PC-3 (cell line): ENCODE results near the gene CA6. TPM values are rescaled to one million over a fixed set of nuclear protein-coding genes. Genes with fewer than 3 reads are reported as not detected.

ENCODE experiments used
- ATAC-seq: fragments of 200-7000 bp; cut with Tn5 transposase; 2 replicates; pipeline ENCODE4 v1.9.1; 2020; ENCODE audit warnings: mild to moderate bottlenecking, moderate library complexity
- BruUV-seq: library from RNA; stranded (reverse); fragments of 400-500 nt; replicated peaks from 2 replicates; lab custom pipeline; 2021; lab: Mats Ljungman, UMichigan
- CTCF ChIA-PET: fragments of 300-600 bp; sonication (Branson Sonifier 250); formaldehyde crosslinking; loops from one replicate; lab custom pipeline; 2022; ENCODE audit warnings: antibody characterized with exemption; lab: Charles Lee
- POLR2A ChIA-PET: fragments of 300-600 bp; sonication (Branson Sonifier 250); formaldehyde crosslinking; loops from one replicate; lab custom pipeline; 2022; ENCODE audit warnings: antibody characterized with exemption; ENCODE audit not compliant: unreplicated experiment; lab: Charles Lee
- DNase-seq: peaks from one replicate; pipeline ENCODE4 v3.0.0-alpha.2; 2015
- H2AFZ ChIP-seq: fragments of 300-600 bp; sonication (generic); 2 replicates; pipeline ENCODE4 v1.6.0; 2016; ENCODE audit warnings: antibody characterized with exemption, low read length
- H3F3A ChIP-seq: fragments of 300-600 bp; sonication (generic); one replicate; pipeline ENCODE4 v1.6.0; 2017; ENCODE audit warnings: antibody characterized with exemption, low read length, control low read depth, mild to moderate bottlenecking; ENCODE audit not compliant: unreplicated experiment
- H3K27ac ChIP-seq: fragments of 300-600 bp; sonication (generic); 2 replicates; pipeline ENCODE4 v1.5.1; 2016; ENCODE audit warnings: mild to moderate bottlenecking, low read length
- H3K27me3 ChIP-seq: fragments of 300-600 bp; sonication (generic); 2 replicates; pipeline ENCODE4 v1.6.1; 2016; ENCODE audit warnings: low read length, mixed read lengths
- H3K36me3 ChIP-seq: fragments of 300-600 bp; sonication (generic); 2 replicates; pipeline ENCODE4 v1.6.1; 2016; ENCODE audit warnings: low read depth, mixed run types, low read length, mixed read lengths
- H3K4me1 ChIP-seq: fragments of 300-600 bp; sonication (generic); 2 replicates; pipeline ENCODE4 v1.5.1; 2016; ENCODE audit warnings: low read length; ENCODE audit not compliant: insufficient read depth
- H3K4me2 ChIP-seq: fragments of 300-600 bp; sonication (generic); 2 replicates; pipeline ENCODE4 v1.6.0; 2016; ENCODE audit warnings: low read length
- H3K4me3 ChIP-seq: fragments of 300-600 bp; sonication (generic); 2 replicates; pipeline ENCODE4 v1.5.1; 2016; ENCODE audit warnings: mild to moderate bottlenecking, low read length, mixed read lengths
- H3K79me2 ChIP-seq: fragments of 300-600 bp; sonication (generic); 2 replicates; pipeline ENCODE4 v1.6.1; 2017; ENCODE audit warnings: low read length, mixed read lengths
- H3K9ac ChIP-seq: fragments of 300-600 bp; sonication (generic); 2 replicates; pipeline ENCODE4 v1.6.0; 2016; ENCODE audit warnings: mild to moderate bottlenecking, low read length
- H3K9me2 ChIP-seq: fragments of 300-600 bp; sonication (generic); replicated peaks from 2 replicates; pipeline ENCODE4 v1.6.1; 2016; ENCODE audit warnings: mixed run types, low read length, mixed read lengths
- H3K9me3 ChIP-seq: fragments of 300-600 bp; sonication (generic); 2 replicates; pipeline ENCODE4 v1.6.1; 2016; ENCODE audit warnings: low read length, mixed read lengths
- H4K20me1 ChIP-seq: fragments of 300-600 bp; sonication (generic); 2 replicates; pipeline ENCODE4 v1.6.1; 2016; ENCODE audit warnings: low read length, mixed read lengths
- CTCF ChIP-seq: fragments of 300-600 bp; sonication (generic); conservative IDR thresholded peaks from 2 replicates; pipeline ENCODE4 v1.5.1; 2017; ENCODE audit warnings: antibody characterized with exemption, low read depth, mild to moderate bottlenecking, low read length
- EZH2 ChIP-seq: fragments of 300-600 bp; sonication (generic); IDR thresholded peaks from one replicate; pipeline ENCODE4 v1.6.1; 2017; ENCODE audit warnings: antibody characterized with exemption, mild to moderate bottlenecking, low read length; ENCODE audit not compliant: unreplicated experiment
- EZH2phosphoT487 ChIP-seq: fragments of 300-600 bp; sonication (generic); IDR thresholded peaks from 2 replicates; pipeline ENCODE4 v1.6.1; 2018; ENCODE audit warnings: mild to moderate bottlenecking, antibody characterized with exemption, low read length, borderline replicate concordance
- intact Hi-C: fragments of 100-400 bp; cut with micrococcal nuclease; formaldehyde crosslinking; loops from 2 replicates; pipeline ENCODE4 v1.9.0; 2023
- total RNA-seq: library from RNA; depleted of rRNA; stranded (reverse); fragments of >200 nt; gene quantifications from 2 replicates; pipeline ENCODE4 v1.2.3, GENCODE V29; 2014

The CA6 gene
- total RNA-seq, 1 experiment from 2014 or later = 0.18 TPM

DNA sequence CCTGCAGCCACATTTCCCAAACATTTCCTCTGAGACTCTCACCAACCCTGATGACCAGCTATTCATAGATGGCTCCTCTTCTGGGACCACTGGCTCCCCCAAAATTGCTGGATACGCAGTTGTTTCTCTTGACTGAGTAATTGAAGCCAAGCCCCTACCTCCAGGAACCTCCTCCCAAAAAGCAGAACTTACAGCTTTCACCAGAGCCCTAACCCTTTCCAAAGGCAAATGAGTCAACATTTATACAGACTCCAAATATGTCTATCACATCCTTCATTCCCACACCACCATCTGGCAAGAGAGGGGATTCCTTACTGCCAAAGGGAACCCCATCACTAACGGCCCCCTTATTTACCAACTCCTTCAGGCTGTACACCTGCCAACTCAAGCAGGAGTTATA is 20.3 kb upstream of the CA6 start:
- Histone ChIP-seq H3K9me3 (no peaks in the 10 kb centered on the region), H3K4me1 (no peaks in the 10 kb centered on the region), H4K20me1 (no peaks in the 10 kb centered on the region), H2AFZ (no peak overlapping the region), H3K9me2 (no peaks in the 10 kb centered on the region), H3K9ac (no peak overlapping the region), H3F3A (no peaks in the 10 kb centered on the region), H3K36me3 (no peaks in the 10 kb centered on the region), H3K4me3 (no peak overlapping the region), H3K4me2 (no peak overlapping the region), H3K27me3 (no peaks in the 10 kb centered on the region), H3K27ac (no peak overlapping the region), H3K79me2 (no peaks in the 10 kb centered on the region)
- CTCF ChIA-PET = no interaction called here
- BruUV-seq = no TSS peak
- intact Hi-C loops = no loop called here
- TF ChIP-seq EZH2 (no peak), CTCF (no peak), EZH2phosphoT487 (no peak)
- DNase-seq (no peak), ATAC-seq (no peak)
- POLR2A ChIA-PET = no interaction called here

DNA sequence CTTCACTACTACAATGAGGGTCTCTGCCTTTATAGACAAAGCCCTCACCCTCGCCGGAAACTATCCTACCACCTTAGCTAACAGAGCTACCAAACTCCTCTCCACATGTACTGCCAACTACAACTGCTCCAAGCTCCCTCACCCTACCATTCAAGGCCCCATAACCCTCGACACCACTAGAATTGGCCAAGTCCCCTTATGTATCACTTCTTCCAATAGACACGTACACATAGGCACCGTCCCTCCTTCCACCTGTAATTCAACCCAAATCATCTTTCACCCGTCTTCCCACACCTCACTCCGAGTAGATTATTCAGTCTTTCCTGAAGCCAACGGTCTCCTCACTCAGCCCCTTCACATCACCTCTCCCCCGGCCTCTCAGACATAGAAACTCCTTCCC is 19.7 kb upstream of the CA6 start:
- no peak for TF ChIP-seq EZH2phosphoT487
- no peak for TF ChIP-seq CTCF
- TF ChIP-seq EZH2 = no peak
- Histone ChIP-seq H3K9me2 (no peaks in the 10 kb centered on the region), H3F3A (no peaks in the 10 kb centered on the region), H3K27ac (no peak overlapping the region), H2AFZ (no peak overlapping the region), H3K9ac (no peak overlapping the region), H3K4me2 (no peak overlapping the region), H3K9me3 (no peaks in the 10 kb centered on the region), H3K27me3 (no peaks in the 10 kb centered on the region), H3K36me3 (no peaks in the 10 kb centered on the region), H3K79me2 (no peaks in the 10 kb centered on the region), H3K4me1 (no peaks in the 10 kb centered on the region), H4K20me1 (no peaks in the 10 kb centered on the region), H3K4me3 (no peak overlapping the region)
- intact Hi-C loops = no loop called here
- ChIA-PET POLR2A (no interaction called here), CTCF (no interaction called here)
- ATAC-seq (no peak), DNase-seq (no peak)
- no TSS peak for BruUV-seq

DNA sequence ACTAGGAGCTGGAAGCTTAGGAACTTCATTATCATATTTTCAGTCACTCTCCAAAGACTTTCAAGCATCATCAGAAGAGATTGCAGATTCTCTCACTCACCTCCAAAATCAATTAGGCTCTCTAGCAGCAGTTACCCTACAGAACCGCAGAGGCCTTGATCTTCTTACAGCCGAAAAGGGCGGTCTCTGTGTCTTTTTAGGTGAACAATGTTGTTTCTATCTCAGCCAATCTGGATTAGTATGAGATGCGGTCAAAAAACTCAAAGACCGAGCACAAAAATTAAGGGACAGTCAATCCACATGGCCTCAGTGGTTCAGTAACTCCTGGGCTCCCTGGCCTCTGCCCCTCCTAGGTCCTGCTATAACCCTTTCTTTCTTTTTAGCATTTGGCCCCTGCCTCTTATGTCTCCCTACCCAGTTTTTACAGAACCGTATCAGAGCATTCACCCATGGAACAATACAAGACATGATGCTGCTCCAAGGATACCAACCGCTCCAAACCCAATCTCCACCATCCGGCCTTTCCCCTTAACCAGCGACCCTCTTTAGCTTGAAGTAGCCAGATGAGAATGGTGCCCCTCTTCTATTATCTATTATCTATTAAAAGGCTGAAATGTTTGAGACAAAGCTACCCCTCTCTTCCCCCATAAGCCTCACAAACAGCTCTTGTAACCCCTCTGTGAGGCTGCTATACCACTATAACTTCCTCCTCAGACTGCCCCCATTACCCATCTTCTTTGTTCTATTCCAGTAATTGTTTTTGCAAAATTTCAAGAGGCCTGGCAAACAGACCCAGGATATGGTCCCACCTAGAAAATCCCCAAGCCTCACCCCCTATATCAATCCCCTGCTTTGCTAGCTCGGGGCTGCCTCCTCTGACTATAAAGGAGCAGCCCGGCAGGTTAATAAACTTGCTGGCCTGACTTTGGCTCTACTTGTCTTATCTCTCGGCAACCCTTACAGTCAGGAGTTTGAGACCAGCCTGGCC is 18.7 kb upstream of the CA6 start:
- ChIA-PET CTCF (no interaction called here), POLR2A (no interaction called here)
- Histone ChIP-seq H3K4me1 (no peaks in the 10 kb centered on the region), H3F3A (no peaks in the 10 kb centered on the region), H3K36me3 (no peaks in the 10 kb centered on the region), H3K4me3 (no peak overlapping the region), H3K9me2 (no peaks in the 10 kb centered on the region), H3K27ac (no peak overlapping the region), H3K4me2 (no peak overlapping the region), H2AFZ (no peak overlapping the region), H3K9me3 (no peaks in the 10 kb centered on the region), H4K20me1 (no peaks in the 10 kb centered on the region), H3K27me3 (no peaks in the 10 kb centered on the region), H3K79me2 (no peaks in the 10 kb centered on the region), H3K9ac (no peak overlapping the region)
- BruUV-seq = no TSS peak
- TF ChIP-seq EZH2phosphoT487 (no peak), EZH2 (no peak), CTCF (no peak)
- ATAC-seq (no peak), DNase-seq (no peak)
- intact Hi-C loops = no loop called here
